ENCODE results near the gene SEC23A.
"Not testable (repeated sequence)": the region's sequence is repeated elsewhere in the genome, so short reads cannot be mapped to it uniquely, and the experiment has no call there.

The SEC23A gene

DNA sequence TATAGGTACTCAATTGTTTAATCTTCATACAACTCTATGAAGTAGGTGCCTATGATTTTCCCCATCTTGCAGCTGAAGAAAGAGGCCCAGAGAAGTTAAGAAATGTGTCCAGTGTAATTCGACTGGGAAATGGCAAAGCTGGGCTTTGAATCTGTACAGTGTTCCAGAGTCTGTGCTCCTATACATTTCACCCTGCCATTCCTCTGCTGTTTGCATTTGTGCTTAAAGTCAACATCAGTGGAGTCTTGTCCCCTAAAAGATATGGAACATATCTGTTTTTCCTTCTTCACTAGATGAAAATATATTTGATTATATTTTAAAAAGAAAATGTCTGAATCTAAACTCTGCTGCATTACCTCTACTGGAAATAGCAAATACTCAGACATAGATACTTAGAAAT is 88.6 kb downstream of the SEC23A start:
- Histone ChIP-seq H3K27me3 (ENCODE audit: insufficient read depth, low read length, poor library complexity) (no peaks in the 10 kb centered on the region), H2AFZ (ENCODE audit: low read depth, low read length) (no peak overlapping the region), H3K4me3 (ENCODE audit: low read depth in 1 of 2, low read length in 2 of 2) (no peak overlapping the region), H3K4me1 (ENCODE audit: insufficient read depth, low read length) (no peaks in the 10 kb centered on the region), H3K79me2 (ENCODE audit: insufficient read depth, low read length) (no peaks in the 10 kb centered on the region), H3K27ac (ENCODE audit: low read length) (no peak overlapping the region), H3K9ac (ENCODE audit: low read depth, low read length) (no peak overlapping the region), H3K4me2 (ENCODE audit: insufficient read depth, low read length) (no peak overlapping the region), H4K20me1 (ENCODE audit: insufficient read depth, low read length) (no peaks in the 10 kb centered on the region), H3K36me3 (ENCODE audit: insufficient read depth, low read length) (no peaks in the 10 kb centered on the region), H3K9me3 (ENCODE audit: insufficient read depth, low read length, severe bottlenecking) (no peaks in the 10 kb centered on the region)
- TF ChIP-seq CTCF (IDR thresholded peaks at IDR 0.05; ENCODE audit: borderline replicate concordance, extremely low read depth, low read length, poor library complexity, severe bottlenecking) (no peak), EZH2 (IDR thresholded peaks at IDR 0.05; ENCODE audit: borderline replicate concordance, low read depth, low read length, severe bottlenecking) (no peak)
- DNase-seq, result no peak
- ATAC-seq (ENCODE audit: insufficient read depth, low read depth), result no peak

DNA sequence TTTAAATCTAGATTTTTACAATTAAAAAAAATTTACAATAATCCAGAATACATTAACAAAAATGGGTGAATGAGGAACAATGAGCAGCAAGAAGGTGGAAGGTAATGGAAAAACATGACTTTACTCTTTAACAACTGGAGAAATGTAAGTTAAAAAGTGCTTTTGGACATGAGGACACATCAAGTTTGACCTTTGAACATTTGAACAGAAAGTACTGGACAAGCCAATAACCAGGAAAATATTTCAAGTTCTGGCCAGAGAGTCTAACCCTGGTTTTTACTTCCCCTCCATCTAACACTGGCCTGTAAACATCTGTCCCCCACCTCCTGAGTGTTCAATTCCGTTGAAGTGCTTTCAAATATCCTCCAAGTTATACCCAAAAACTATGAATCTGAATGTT is 94.1 kb downstream of the SEC23A start:
- H3K36me3 ChIP-seq (ENCODE audit: insufficient read depth, low read length); H3K4me1 ChIP-seq (ENCODE audit: insufficient read depth, low read length); H3K79me2 ChIP-seq (ENCODE audit: insufficient read depth, low read length); H3K9ac ChIP-seq (ENCODE audit: low read depth, low read length); H3K27me3 ChIP-seq (ENCODE audit: insufficient read depth, low read length, poor library complexity); H3K4me2 ChIP-seq (ENCODE audit: insufficient read depth, low read length); ATAC-seq (ENCODE audit: insufficient read depth, low read depth); H3K9me3 ChIP-seq (ENCODE audit: insufficient read depth, low read length, severe bottlenecking); H3K4me3 ChIP-seq (ENCODE audit: low read depth in 1 of 2, low read length in 2 of 2); H3K27ac ChIP-seq (ENCODE audit: low read length); DNase-seq; H2AFZ ChIP-seq (ENCODE audit: low read depth, low read length); H4K20me1 ChIP-seq (ENCODE audit: insufficient read depth, low read length): not testable (repeated sequence)

DNA sequence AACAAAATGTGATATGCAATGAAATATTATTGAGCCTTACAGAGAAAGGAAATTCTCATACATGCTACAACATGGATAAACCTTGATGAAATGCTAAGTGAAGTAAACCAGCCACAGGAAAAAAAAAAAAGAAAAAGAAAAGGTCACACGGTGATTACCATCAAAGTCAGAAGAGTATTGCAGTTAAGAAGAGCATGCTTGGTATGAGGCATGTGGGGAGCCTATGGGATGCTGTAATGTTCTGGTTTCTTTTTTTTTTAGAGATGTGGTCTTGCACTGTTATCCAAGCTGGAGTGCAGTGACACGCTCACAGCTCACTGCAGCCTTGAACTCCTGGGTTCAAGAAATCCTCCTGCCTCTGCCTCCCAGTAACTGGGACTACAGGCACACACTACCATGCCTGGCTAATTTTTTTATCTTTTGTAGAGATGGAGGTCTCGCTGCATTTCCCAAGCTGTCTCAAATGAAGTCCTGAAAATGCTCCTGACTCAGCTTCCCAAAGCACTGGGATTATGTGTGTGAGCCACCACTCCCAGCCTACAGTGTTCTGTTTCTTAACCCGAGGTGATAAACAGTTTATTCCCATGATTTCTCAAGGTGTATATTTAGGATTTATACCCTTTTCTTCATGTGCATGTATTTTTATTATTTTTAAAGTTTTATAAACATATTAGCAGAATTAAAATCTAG is 96.2 kb downstream of the SEC23A start:
- no peak for ATAC-seq (ENCODE audit: insufficient read depth, low read depth)
- TF ChIP-seq CTCF (IDR thresholded peaks at IDR 0.05; ENCODE audit: borderline replicate concordance, extremely low read depth, low read length, poor library complexity, severe bottlenecking), result no peak
- TF ChIP-seq EZH2 (IDR thresholded peaks at IDR 0.05; ENCODE audit: borderline replicate concordance, low read depth, low read length, severe bottlenecking), result no peak

DNA sequence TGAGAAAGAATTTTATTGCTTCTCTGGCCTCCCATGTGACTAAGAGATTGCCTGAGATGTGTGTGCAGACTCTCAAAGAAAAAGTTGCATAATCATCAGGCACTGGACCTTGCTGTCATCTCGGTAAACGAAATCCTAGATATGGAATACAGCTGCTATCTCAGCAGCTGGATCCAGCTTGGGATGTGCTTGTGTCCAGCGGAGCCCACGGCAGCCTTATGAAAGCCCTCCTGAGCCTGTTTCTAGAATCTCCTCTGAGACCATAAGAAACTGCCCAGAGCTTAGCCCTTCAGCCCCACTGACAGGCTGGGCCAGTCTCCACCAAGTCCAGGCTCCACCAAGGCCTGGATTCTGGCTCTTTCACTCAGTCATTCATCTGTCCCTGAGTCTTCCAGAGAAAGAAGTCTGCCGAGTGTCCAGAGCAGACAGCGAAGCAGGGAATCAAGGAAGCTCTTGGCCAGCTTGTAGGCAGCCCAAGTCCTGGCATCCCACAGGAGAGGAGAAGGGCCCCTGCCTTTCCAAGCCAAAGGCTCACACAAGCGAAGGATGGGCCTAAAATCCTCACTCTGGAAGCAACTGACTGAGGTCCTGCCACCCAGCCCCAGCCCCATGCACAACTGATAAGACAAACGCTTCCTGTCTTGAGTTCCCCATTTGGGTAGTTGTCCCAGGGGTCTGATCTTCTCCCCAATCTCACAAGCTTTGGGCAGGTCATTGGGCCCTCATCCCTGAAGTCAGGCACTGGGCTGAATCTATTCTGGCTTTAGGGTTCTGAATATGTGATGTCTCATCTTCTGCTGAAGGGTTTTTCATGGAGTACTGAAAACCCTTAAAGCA is 97.8 kb downstream of the SEC23A start:
- Histone ChIP-seq H3K27ac (ENCODE audit: low read length) (no peak overlapping the region), H3K4me2 (ENCODE audit: insufficient read depth, low read length) (no peak overlapping the region), H3K27me3 (ENCODE audit: insufficient read depth, low read length, poor library complexity) (no peaks in the 10 kb centered on the region), H3K9me3 (ENCODE audit: insufficient read depth, low read length, severe bottlenecking) (no peaks in the 10 kb centered on the region), H3K4me1 (ENCODE audit: insufficient read depth, low read length) (no peaks in the 10 kb centered on the region), H3K36me3 (ENCODE audit: insufficient read depth, low read length) (no peaks in the 10 kb centered on the region), H3K9ac (ENCODE audit: low read depth, low read length) (no peak overlapping the region), H4K20me1 (ENCODE audit: insufficient read depth, low read length) (no peaks in the 10 kb centered on the region), H2AFZ (ENCODE audit: low read depth, low read length) (no peak overlapping the region), H3K4me3 (ENCODE audit: low read depth in 1 of 2, low read length in 2 of 2) (no peak overlapping the region), H3K79me2 (ENCODE audit: insufficient read depth, low read length) (no peaks in the 10 kb centered on the region)
- DNase-seq (no peak), ATAC-seq (ENCODE audit: insufficient read depth, low read depth) (no peak)
- TF ChIP-seq CTCF (IDR thresholded peaks at IDR 0.05; ENCODE audit: borderline replicate concordance, extremely low read depth, low read length, poor library complexity, severe bottlenecking) (no peak), EZH2 (IDR thresholded peaks at IDR 0.05; ENCODE audit: borderline replicate concordance, low read depth, low read length, severe bottlenecking) (no peak)

More for the DNA sequence above, 96.2 kb downstream of the SEC23A start:
- no peaks in the 10 kb centered on the region for H3K4me1 ChIP-seq (ENCODE audit: insufficient read depth, low read length)
- no peak overlapping the region for H2AFZ ChIP-seq (ENCODE audit: low read depth, low read length)
- DNase-seq, result no peak
- H3K27me3 ChIP-seq (ENCODE audit: insufficient read depth, low read length, poor library complexity), result no peaks in the 10 kb centered on the region
- no peak overlapping the region for H3K4me3 ChIP-seq (ENCODE audit: low read depth in 1 of 2, low read length in 2 of 2)
- no peak overlapping the region for H3K4me2 ChIP-seq (ENCODE audit: insufficient read depth, low read length)
- H3K36me3 ChIP-seq (ENCODE audit: insufficient read depth, low read length), result no peaks in the 10 kb centered on the region
- H3K27ac ChIP-seq (ENCODE audit: low read length), result no peak overlapping the region
- H3K9ac ChIP-seq (ENCODE audit: low read depth, low read length), result no peak overlapping the region
- H3K79me2 ChIP-seq (ENCODE audit: insufficient read depth, low read length), result no peaks in the 10 kb centered on the region
- H3K9me3 ChIP-seq (ENCODE audit: insufficient read depth, low read length, severe bottlenecking), result no peaks in the 10 kb centered on the region
- H4K20me1 ChIP-seq (ENCODE audit: insufficient read depth, low read length), result no peaks in the 10 kb centered on the region
